Stimulated activated CD4-positive, alpha-beta T cell treated with anti-CD3 and anti-CD28 coated beads, Interleukin-2, amount 100 ng/mL, for 48 hours (primary cell): Measurements from ENCODE around the gene CFAP410.

Experiments used
- DNase-seq, 2 donors: peaks; one replicate each; pipeline ENCODE4 v3.0.0-alpha.2; 2020

CFAP410 gene

DNA sequence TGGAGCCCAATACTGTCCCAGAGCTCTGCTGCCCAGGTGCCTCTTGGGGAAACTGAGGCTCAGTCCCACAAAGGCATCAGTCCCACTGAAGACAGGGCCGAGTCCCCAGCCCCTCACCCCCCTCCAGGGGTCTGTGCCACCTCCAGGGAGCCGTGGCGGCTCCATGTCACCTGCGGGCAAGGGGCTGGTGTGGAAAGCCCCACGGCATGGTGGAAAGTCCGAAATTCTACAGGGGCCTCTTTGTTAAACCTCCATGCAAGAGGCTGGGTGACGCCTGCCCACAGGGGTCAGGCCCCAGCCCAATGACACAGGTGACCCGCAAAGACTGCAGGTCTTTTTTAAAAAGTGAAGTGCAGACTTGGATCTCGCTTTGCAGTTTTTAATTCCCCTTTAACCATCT, 56.8 kb downstream of the CFAP410 start:
- no peak for DNase-seq

DNA sequence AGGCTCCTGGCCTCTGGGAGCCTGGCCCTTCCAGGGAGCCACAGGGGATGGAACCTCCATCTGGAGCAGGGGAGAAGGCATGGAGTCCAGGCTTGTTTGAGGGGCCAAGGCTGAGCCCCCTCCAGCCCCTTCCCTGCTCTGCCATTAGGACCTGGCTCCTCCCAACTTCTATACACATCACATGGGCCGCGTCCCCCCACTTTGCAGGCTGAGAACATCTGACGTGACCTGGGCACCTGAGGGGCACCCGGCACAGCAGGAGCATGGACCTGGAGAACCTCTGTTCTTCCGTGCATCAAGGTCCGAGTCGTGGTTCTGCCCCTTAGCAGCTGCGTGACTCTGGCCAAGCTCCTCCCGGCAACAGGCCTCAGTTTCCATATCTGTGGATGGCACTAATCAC, 57.4 kb downstream of the CFAP410 start:
- DNase-seq = no peak

DNA sequence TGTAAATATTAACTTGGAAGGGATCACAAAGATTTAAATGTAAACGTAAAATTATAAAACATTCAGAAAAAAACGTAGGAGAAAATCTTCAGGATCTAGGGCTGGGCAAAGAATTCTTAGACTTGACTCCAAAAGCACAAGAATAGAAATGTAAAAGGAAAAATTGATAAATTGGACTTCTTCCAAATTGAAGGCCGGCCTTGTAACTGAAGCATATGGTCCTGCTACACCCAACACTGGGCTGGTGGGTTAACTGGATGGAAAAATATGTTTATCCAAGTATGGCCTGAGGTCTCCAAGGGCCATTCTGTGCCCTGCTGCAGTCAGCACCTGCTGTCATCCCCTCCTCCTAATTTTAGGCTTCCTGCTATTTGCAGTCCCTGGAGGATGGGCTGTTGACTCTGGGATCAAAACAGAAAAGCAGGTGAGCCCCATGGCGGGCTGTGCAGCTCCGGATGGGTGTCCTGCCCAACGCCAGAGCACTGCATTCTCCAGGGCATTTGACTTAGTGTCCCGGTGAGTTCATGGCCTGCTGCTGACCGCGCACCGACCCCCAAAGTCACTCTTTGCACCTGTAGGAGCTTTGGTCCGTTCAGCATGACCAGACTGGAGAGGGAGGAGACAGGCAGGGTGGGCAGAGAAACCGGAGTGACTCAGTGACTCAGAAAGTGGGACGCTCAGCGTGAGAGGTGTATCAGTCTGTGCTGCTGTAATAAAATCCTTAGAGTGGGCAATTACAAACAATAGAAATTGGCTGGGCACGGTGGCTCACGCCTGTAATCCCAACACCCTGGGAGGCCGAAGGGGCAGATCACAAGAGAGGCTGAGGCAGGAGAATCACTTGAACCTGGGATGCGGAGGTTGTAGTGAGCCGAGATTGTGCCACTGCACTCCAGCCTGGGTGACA, 59.6 kb downstream of the CFAP410 start:
- DNase-seq = no peak
